HG03571 (cell line): ENCODE measurements around the gene TKT.
"Not testable (repeated sequence)": the region's sequence is repeated elsewhere in the genome, so short reads cannot be mapped to it uniquely, and the experiment has no call there.

ENCODE experiments used
- ATAC-seq: cut with Tn5 transposase; IDR thresholded peaks from one replicate; pipeline ENCODE4 v1.9.1; 2021; ENCODE audit not compliant: unreplicated experiment

TKT gene

GRCh38 chr3:53260286-53260785 lies 4.5 kb upstream of the TKT start:
- ATAC-seq = no peak

GRCh38 chr3:53259427-53260259 lies 3.8 kb upstream of the TKT start:
- ATAC-seq = no peak

- ATAC-seq = no peak
These were observed 3.0 kb upstream of the TKT start for GRCh38 chr3:53258600-53259426.

GRCh38 chr3:53257465-53257864 lies 1.6 kb upstream of the TKT start:
- ATAC-seq = no peak

GRCh38 chr3:53256704-53257055 lies 858 bp upstream of the TKT start:
- no peak for ATAC-seq

GRCh38 chr3:53255423-53255774 lies 423 bp downstream of the TKT start:
- peak; percentile 41 for ATAC-seq

- ATAC-seq = no peak
These were observed 1.1 kb downstream of the TKT start for GRCh38 chr3:53254509-53255422.

- ATAC-seq = no peak
These were observed 1.9 kb downstream of the TKT start for GRCh38 chr3:53253707-53254508.

GRCh38 chr3:53252947-53253322 lies 2.9 kb downstream of the TKT start:
- ATAC-seq = not testable (repeated sequence)

GRCh38 chr3:53252096-53252946 lies 3.5 kb downstream of the TKT start:
- ATAC-seq = no peak

- ATAC-seq = no peak
These were observed 4.8 kb downstream of the TKT start for GRCh38 chr3:53250881-53251605.

GRCh38 chr3:53250453-53250852 lies 5.4 kb downstream of the TKT start:
- no peak for ATAC-seq

- no peak for ATAC-seq
These were observed 7.7 kb downstream of the TKT start for GRCh38 chr3:53248161-53248560.

GRCh38 chr3:53247619-53248018 lies 8.2 kb downstream of the TKT start:
- no peak for ATAC-seq

GRCh38 chr3:53244271-53244670 lies 11.6 kb downstream of the TKT start:
- ATAC-seq = no peak

GRCh38 chr3:53243785-53244184 lies 12.0 kb downstream of the TKT start:
- ATAC-seq = no peak

GRCh38 chr3:53243165-53243564 lies 12.7 kb downstream of the TKT start:
- no peak for ATAC-seq

GRCh38 chr3:53242642-53243041 lies 13.2 kb downstream of the TKT start:
- ATAC-seq = no peak

GRCh38 chr3:53242155-53242554 lies 13.7 kb downstream of the TKT start:
- no peak for ATAC-seq
